GM19395 (cell line): ENCODE data around the gene HES1.

ENCODE experiments used
- ATAC-seq: cut with Tn5 transposase; IDR thresholded peaks from one replicate; pipeline ENCODE4 v1.9.1; 2021; ENCODE audit warnings: mild to moderate bottlenecking, moderate library complexity; ENCODE audit not compliant: unreplicated experiment

Gene HES1

GRCh38 chr3:194165271-194166018, 29.5 kb downstream of the HES1 start:
- ATAC-seq, result no peak

- ATAC-seq, result no peak
Observed at GRCh38 chr3:194166682-194167479, 30.9 kb downstream of the HES1 start.

GRCh38 chr3:194167480-194168282, 31.7 kb downstream of the HES1 start:
- ATAC-seq, result no peak

GRCh38 chr3:194168994-194169393, 33.0 kb downstream of the HES1 start:
- ATAC-seq, result no peak

- ATAC-seq, result no peak
Observed at GRCh38 chr3:194169595-194169994, 33.6 kb downstream of the HES1 start.

GRCh38 chr3:194170793-194171192, 34.8 kb downstream of the HES1 start:
- no peak for ATAC-seq

- ATAC-seq, result no peak
Observed at GRCh38 chr3:194174406-194174805, 38.5 kb downstream of the HES1 start.

- ATAC-seq, result no peak
Observed at GRCh38 chr3:194174980-194175379, 39.0 kb downstream of the HES1 start.

GRCh38 chr3:194176274-194176991, 40.5 kb downstream of the HES1 start:
- ATAC-seq, result no peak

- ATAC-seq, result no peak
Observed at GRCh38 chr3:194177141-194177540, 41.2 kb downstream of the HES1 start.

- no peak for ATAC-seq
Observed at GRCh38 chr3:194178128-194178527, 42.2 kb downstream of the HES1 start.

GRCh38 chr3:194178669-194179068, 42.7 kb downstream of the HES1 start:
- ATAC-seq, result no peak

GRCh38 chr3:194180570-194180969, 44.6 kb downstream of the HES1 start:
- ATAC-seq, result no peak

GRCh38 chr3:194181612-194182529, 45.9 kb downstream of the HES1 start:
- no peak for ATAC-seq

- no peak for ATAC-seq
Observed at GRCh38 chr3:194183271-194183670, 47.3 kb downstream of the HES1 start.

- ATAC-seq, result no peak
Observed at GRCh38 chr3:194184265-194184751, 48.4 kb downstream of the HES1 start.

- no peak for ATAC-seq
Observed at GRCh38 chr3:194184801-194185200, 48.9 kb downstream of the HES1 start.

GRCh38 chr3:194185221-194185620, 49.3 kb downstream of the HES1 start:
- ATAC-seq, result no peak

- ATAC-seq, result no peak
Observed at GRCh38 chr3:194187233-194187944, 51.4 kb downstream of the HES1 start.
